HUES64 (cell line): ENCODE data around the gene PIP4K2B. TPM values are rescaled to one million over a fixed set of nuclear protein-coding genes. Genes with fewer than 3 reads are reported as not detected.

Source experiments
- H3K27ac ChIP-seq: 2 replicates; pipeline ENCODE4 v1.7.0; 2013; ENCODE audit warnings: low read depth, low read length, inconsistent platforms
- H3K27me3 ChIP-seq: 2 replicates; pipeline ENCODE4 v1.6.1; 2013; ENCODE audit warnings: mild to moderate bottlenecking, low read length; ENCODE audit not compliant: insufficient read depth
- H3K36me3 ChIP-seq: 2 replicates; pipeline ENCODE4 v1.6.1; 2013; ENCODE audit warnings: mild to moderate bottlenecking, low read length; ENCODE audit not compliant: insufficient read depth
- H3K4me1 ChIP-seq: 2 replicates; pipeline ENCODE4 v1.6.1; 2013; ENCODE audit warnings: mild to moderate bottlenecking, low read length, moderate library complexity; ENCODE audit not compliant: insufficient read depth
- H3K4me3 ChIP-seq: 2 replicates; pipeline ENCODE4 v1.5.1; 2013; ENCODE audit warnings: mild to moderate bottlenecking, low read length, moderate library complexity
- H3K9ac ChIP-seq: 2 replicates; pipeline ENCODE4 v1.6.1; 2013; ENCODE audit warnings: mild to moderate bottlenecking, low read depth, low read length
- H3K9me3 ChIP-seq: 2 replicates; pipeline ENCODE4 v1.6.1; 2013; ENCODE audit warnings: low read depth, low read length; ENCODE audit not compliant: insufficient read depth
- WGBS: fragments of 150-250, 120-280 bp; methylation state at CpG from one replicate; pipeline ENCODE4 v1.1.7; 2013; ENCODE audit warnings: missing lambda C conversion rate; 5-methylcytosine and 5-hydroxymethylcytosine counted together
- polyA plus RNA-seq, 2 experiments: library from polyadenylated mRNA; stranded (reverse); fragments of 50-300 nt; gene quantifications; one replicate each; pipeline ENCODE4 v1.2.3, GENCODE V29; 2013

Gene PIP4K2B
- polyA plus RNA-seq (2013, experiment 1 of 2): 34.8 TPM
- 37.9 TPM for polyA plus RNA-seq (2013, experiment 2 of 2)

- Histone ChIP-seq H3K4me1 (peaks cover 16% of the 10 kb centered on the region), H3K27me3 (no peaks in the 10 kb centered on the region), H3K4me3 (peak within 1 kb of the TSS; percentile 96), H3K36me3 (peaks cover 43% of the 10 kb centered on the region), H3K9ac (peak within 1 kb of the TSS; percentile 96), H3K9me3 (no peaks in the 10 kb centered on the region), H3K27ac (peak within 1 kb of the TSS; percentile 99)
- WGBS: under 1% methylated on average over 62 of the region's 76 CpGs
Observed at GRCh38 chr17:38799501-38800236, at the start of gene PIP4K2B. Gene PIP4K2B (minus strand): TSS chr17:38799556. CDS start chr17:38799424, 132 bp downstream.

GRCh38 chr17:38848557-38848891, 49.2 kb upstream of the PIP4K2B start:
- Histone ChIP-seq H3K4me3 (no peak overlapping the region), H3K9ac (no peak overlapping the region), H3K36me3 (peaks cover 67% of the 10 kb centered on the region), H3K27ac (no peak overlapping the region), H3K27me3 (no peaks in the 10 kb centered on the region), H3K9me3 (no peaks in the 10 kb centered on the region), H3K4me1 (peaks cover 12% of the 10 kb centered on the region; the same call in 1 of the 2 replicates)
- WGBS: 100% methylated on average over 1 of the region's 1 CpG

- Histone ChIP-seq H3K27me3 (no peaks in the 10 kb centered on the region), H3K9me3 (no peaks in the 10 kb centered on the region), H3K4me1 (no peaks in the 10 kb centered on the region), H3K9ac (no peak overlapping the region), H3K27ac (no peak overlapping the region), H3K36me3 (peaks cover 28% of the 10 kb centered on the region), H3K4me3 (no peak overlapping the region)
- 92% methylated on average over 12 of the region's 13 CpGs for WGBS
Observed at GRCh38 chr17:38844261-38844757, 45.0 kb upstream of the PIP4K2B start.

- H3K9me3 ChIP-seq: no peaks in the 10 kb centered on the region
- H3K4me3 ChIP-seq: peak overlapping the region; percentile 69
- H3K4me1 ChIP-seq: peaks cover 4% of the 10 kb centered on the region; the same call in 1 of the 2 replicates
- peak overlapping the region; percentile 99 for H3K27ac ChIP-seq
- WGBS: 94% methylated on average over 17 of the region's 17 CpGs
- no peaks in the 10 kb centered on the region for H3K27me3 ChIP-seq
- H3K9ac ChIP-seq: peak overlapping the region; percentile 99
- peaks cover 8% of the 10 kb centered on the region for H3K36me3 ChIP-seq
Observed at GRCh38 chr17:38825762-38826247, 26.4 kb upstream of the PIP4K2B start.

GRCh38 chr17:38824899-38825761, 25.8 kb upstream of the PIP4K2B start, which contains the start of gene CWC25:
Gene CWC25 (minus strand): TSS chr17:38825321. CDS start chr17:38825183, 138 bp downstream.
- Histone ChIP-seq H3K36me3 (peaks cover 14% of the 10 kb centered on the region), H3K27ac (peak within 1 kb of the TSS; percentile 99), H3K4me1 (peaks cover 4% of the 10 kb centered on the region; the same call in 1 of the 2 replicates), H3K27me3 (no peaks in the 10 kb centered on the region), H3K9me3 (no peaks in the 10 kb centered on the region), H3K9ac (peak within 1 kb of the TSS; percentile 99), H3K4me3 (peak within 1 kb of the TSS; percentile 69)
- 3% methylated on average over 54 of the region's 55 CpGs for WGBS

- no peaks in the 10 kb centered on the region for H3K27me3 ChIP-seq
- no peak overlapping the region for H3K9ac ChIP-seq
- WGBS: 93% methylated on average over 8 of the region's 8 CpGs
- H3K4me1 ChIP-seq: no peaks in the 10 kb centered on the region
- H3K4me3 ChIP-seq: no peak overlapping the region
- H3K9me3 ChIP-seq: no peaks in the 10 kb centered on the region
- peaks cover 57% of the 10 kb centered on the region for H3K36me3 ChIP-seq
- no peak overlapping the region for H3K27ac ChIP-seq
Observed at GRCh38 chr17:38815576-38816193, 16.3 kb upstream of the PIP4K2B start.

GRCh38 chr17:38809828-38810227, 10.5 kb upstream of the PIP4K2B start:
- Histone ChIP-seq H3K27me3 (no peaks in the 10 kb centered on the region), H3K36me3 (peaks cover 76% of the 10 kb centered on the region), H3K9ac (no peak overlapping the region), H3K9me3 (no peaks in the 10 kb centered on the region), H3K4me3 (no peak overlapping the region), H3K27ac (no peak overlapping the region), H3K4me1 (no peaks in the 10 kb centered on the region)
- 94% methylated on average over 7 of the region's 7 CpGs for WGBS

GRCh38 chr17:38800237-38800760, 943 bp upstream of the PIP4K2B start:
- WGBS: 29% methylated on average over 13 of the region's 14 CpGs
- Histone ChIP-seq H3K36me3 (peaks cover 45% of the 10 kb centered on the region), H3K27ac (peak overlapping the region; percentile 99; the same call in 1 of the 2 replicates)

GRCh38 chr17:38798614-38799500, 499 bp downstream of the PIP4K2B start:
- Histone ChIP-seq H3K27ac (peak overlapping the region; percentile 99), H3K36me3 (peaks cover 38% of the 10 kb centered on the region), H3K9me3 (no peaks in the 10 kb centered on the region), H3K27me3 (no peaks in the 10 kb centered on the region), H3K4me3 (peak overlapping the region; percentile 96), H3K4me1 (peaks cover 16% of the 10 kb centered on the region), H3K9ac (peak overlapping the region; percentile 87)
- WGBS: under 1% methylated on average over 51 of the region's 53 CpGs

More at GRCh38 chr17:38800237-38800760, 943 bp upstream of the PIP4K2B start:
- H3K9me3 ChIP-seq: no peaks in the 10 kb centered on the region
- peaks cover 16% of the 10 kb centered on the region for H3K4me1 ChIP-seq
- H3K4me3 ChIP-seq: peak overlapping the region; percentile 96
- peak overlapping the region; percentile 53; the same call in 1 of the 2 replicates for H3K9ac ChIP-seq
- no peaks in the 10 kb centered on the region for H3K27me3 ChIP-seq

- Histone ChIP-seq H3K27ac (no peak overlapping the region), H3K4me3 (peak overlapping the region; percentile 96), H3K36me3 (peaks cover 30% of the 10 kb centered on the region), H3K9ac (peak overlapping the region; percentile 34; the same call in 1 of the 2 replicates), H3K4me1 (peaks cover 16% of the 10 kb centered on the region), H3K27me3 (no peaks in the 10 kb centered on the region), H3K9me3 (no peaks in the 10 kb centered on the region)
- 87% methylated on average over 6 of the region's 6 CpGs for WGBS
Observed at GRCh38 chr17:38797828-38798227, 1.5 kb downstream of the PIP4K2B start.
